ENCODE results near the gene FAM187B.
"Not testable (repeated sequence)": the region's sequence is repeated elsewhere in the genome, so short reads cannot be mapped to it uniquely, and the experiment has no call there.

FAM187B gene

GRCh38 chr19:35236638-35237400 lies 8.3 kb upstream of the FAM187B start:
- DNase-seq (ENCODE audit: extremely low read depth in 1 of 2, low read depth in 1 of 2), result no peak

DNA sequence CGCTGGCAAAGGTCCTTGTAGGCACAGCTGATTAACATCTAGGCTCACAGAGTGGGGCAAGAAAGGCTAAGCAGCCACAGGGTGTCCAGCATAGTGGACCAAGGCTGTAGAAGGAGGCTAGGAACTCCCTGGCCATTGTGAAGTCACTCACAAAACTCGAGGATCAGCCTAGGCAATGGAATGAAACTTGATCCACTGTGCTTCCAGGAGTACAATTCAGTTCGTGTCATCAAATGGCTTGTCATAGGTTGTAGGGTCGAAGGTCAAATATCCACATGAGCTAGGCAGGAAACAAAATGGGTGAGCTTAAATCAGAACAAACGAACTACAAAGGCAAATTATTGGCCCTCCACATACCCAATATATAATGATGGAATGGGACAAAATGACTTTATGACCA lies 4.4 kb upstream of the FAM187B start:
- no peak for DNase-seq (ENCODE audit: extremely low read depth in 1 of 2, low read depth in 1 of 2)

DNA sequence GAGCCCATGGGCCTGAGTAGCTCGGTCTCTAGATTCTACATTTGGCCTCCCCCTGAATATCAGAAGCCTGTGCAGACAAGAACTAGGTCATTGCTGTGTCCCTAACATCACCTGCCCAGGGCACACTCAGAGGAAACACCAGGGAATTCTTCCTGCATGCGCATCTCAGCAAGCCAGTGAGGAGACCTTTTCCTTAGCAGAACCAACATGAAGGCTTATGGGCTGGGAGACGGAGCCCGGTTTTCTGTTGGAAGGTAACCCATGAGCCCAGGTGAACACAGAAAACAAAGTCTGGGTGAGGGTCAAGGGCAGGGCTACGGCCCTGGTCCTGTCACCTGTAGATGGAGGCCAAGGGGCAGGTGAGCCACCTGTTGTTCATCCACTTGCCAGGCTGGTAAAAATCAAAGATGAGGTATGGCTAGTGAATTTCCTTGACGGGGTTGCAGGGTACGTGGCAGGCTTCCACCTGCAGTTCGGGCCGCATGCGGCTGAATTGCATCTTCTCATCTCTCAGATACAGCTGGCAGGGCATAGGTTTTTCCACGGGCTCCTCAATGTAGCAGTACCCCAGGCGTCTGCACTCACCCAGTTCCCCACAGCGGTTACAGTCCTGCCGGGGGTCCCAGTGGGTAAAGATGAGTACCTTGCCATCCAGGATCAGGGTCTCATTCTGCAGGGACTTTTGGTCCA lies 3.6 kb upstream of the FAM187B start:
- DNase-seq (ENCODE audit: extremely low read depth in 1 of 2, low read depth in 1 of 2), result no peak

- DNase-seq (ENCODE audit: extremely low read depth in 1 of 2, low read depth in 1 of 2), result no peak
Measured at GRCh38 chr19:35229601-35230000, 1.1 kb upstream of the FAM187B start.

GRCh38 chr19:35226748-35227147 lies 1.8 kb downstream of the FAM187B start:
- no peak for DNase-seq (ENCODE audit: extremely low read depth in 1 of 2, low read depth in 1 of 2)

DNA sequence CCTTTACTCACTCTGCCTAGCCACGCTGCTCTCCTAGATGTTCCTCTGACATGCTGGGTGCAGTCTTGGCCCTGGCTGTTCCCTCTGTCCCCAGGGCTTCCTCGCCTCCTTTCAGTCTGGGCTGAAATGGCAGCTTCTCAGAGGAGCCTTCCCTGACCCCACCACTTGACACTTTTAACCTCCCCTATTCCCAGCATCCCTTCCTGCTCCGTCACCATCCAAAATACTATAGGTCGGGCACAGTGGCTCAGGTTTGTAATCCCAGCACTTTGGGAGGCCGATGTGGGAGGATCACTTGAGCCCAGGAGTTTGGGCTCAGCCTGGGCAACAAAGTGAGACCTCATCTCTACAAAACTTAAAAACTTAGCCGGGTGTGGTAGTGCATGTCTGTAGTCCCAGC lies 2.6 kb downstream of the FAM187B start:
- DNase-seq (ENCODE audit: extremely low read depth in 1 of 2, low read depth in 1 of 2), result no peak

DNA sequence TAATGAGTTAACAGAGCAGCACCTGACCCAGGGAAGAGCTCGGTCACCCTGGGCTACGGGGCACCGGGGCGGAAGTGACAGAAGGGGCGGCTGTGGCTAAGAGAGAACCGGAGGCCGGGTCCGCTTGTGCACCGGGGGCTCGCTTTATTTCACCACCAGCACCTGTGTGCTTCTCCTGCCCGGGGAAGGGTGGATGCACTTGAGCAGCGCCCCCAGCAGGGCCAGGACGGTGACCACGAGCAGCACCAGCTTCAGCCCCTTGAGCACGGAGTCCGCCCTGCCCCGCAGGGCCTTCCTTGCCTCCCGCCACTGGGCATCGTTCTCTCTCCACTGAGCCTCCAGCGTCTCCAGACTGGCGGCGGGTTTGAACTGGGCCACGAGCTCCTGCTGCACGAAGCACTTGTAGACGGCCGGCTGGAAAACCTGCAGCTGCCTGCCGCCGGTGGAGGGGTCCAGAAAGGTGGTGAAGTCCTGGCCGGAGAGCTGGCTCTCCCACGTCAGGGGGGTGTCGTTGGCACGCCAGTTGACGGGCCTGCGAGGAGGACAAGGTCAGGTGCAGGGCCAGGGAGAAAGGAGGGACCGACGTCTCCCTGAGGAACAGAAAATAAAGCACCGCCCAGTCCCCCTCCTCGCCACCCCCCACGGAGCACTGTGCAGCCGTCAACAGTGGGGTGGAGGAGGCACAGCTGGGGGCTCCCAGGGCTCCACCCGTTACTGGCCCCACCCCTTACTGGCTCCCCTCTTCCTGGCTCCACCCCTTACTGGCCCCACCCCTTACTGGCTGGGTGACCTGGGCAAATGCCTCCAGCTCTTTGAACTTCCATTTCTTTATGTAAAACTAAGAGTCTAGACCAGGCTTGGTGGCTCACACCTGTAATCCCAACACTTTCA lies 3.6 kb downstream of the FAM187B start:
- DNase-seq (ENCODE audit: extremely low read depth in 1 of 2, low read depth in 1 of 2), result no peak

DNA sequence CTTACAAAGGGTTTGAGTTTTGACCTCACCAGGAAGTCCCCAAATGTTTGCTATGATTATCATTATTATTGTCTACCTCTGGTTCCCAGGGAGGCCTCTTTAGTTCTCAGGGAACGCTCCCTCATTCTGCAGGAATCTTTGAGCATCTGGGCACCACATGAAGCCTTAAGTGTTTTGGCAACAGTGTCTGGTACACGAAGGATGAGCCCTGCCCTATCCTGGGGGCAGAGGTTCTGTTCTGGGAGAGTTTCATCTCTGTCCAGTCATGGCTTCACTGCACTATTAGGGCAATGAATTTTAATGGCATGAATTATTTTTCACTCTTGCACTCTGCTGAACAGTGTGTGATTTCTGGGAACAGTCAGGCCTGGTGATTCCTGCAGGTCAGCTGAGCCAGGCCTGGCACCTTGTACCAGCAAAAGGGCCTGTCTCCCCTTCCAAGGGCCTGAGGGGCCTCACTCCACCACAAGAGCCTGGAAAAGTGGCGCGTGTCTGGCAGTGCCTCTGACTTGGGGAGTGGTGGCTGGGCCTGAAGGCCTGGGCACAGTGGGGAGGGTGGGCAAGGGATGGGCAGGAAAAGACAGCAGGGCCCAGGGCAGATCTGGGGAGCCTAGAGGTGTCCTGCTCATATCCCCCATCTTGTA lies 4.6 kb downstream of the FAM187B start:
- DNase-seq (ENCODE audit: extremely low read depth in 1 of 2, low read depth in 1 of 2), result no peak

- DNase-seq (ENCODE audit: extremely low read depth in 1 of 2, low read depth in 1 of 2), result no peak
Measured at GRCh38 chr19:35223084-35223790, 5.3 kb downstream of the FAM187B start.

GRCh38 chr19:35222373-35223015 lies 6.0 kb downstream of the FAM187B start:
- no peak for DNase-seq (ENCODE audit: extremely low read depth in 1 of 2, low read depth in 1 of 2)

DNA sequence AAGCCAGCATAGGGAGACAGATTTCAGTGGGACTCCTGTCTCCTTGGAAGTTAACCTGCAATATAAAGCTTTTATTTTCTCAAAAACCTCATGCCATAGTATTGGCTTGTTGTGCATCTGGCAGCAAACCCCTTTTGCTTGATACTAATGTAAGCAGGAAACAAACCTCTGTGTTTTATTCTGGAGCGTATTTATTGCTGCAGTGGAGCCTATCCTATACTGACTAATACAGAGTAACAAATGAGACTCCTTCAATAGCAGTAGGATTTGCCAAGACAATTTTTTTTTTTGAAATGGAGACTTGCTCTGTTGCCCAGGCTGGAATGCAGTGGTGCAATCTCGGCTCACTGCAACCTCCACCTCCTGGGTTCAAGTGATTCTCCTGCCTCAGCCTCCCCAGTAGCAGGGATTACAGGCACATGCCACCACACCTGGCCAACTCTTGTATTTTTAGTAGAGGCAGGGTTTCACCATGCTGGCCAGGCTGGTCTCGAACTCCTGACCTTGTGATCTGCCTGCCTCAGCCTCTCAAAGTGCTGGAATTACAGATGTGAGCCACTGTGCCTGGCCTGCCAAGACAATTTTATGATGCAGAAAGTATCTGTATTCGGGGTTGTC lies 7.5 kb downstream of the FAM187B start:
- not testable (repeated sequence) for DNase-seq (ENCODE audit: extremely low read depth in 1 of 2, low read depth in 1 of 2)

- DNase-seq (ENCODE audit: extremely low read depth in 1 of 2, low read depth in 1 of 2), result no peak
Measured at GRCh38 chr19:35220315-35220921, 8.1 kb downstream of the FAM187B start.

DNA sequence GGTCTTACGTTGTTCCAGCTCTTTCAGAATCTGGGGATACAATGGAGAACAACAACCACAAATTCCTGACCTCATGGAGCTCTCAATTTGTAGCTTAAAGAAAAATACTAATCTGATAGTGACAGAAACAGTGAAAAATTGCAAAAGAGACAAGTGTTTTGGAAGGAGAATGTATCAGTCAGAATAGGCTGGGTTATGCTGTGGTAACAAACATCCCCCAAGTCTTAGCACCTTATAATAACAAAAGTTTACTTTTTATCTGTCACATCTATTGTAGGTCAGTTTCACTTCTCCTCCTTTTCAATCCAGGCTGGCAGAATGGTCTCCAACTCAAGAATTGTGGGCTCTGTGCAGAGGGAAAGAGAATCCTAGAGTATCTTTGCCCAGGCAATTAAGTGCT lies 9.5 kb downstream of the FAM187B start:
- DNase-seq (ENCODE audit: extremely low read depth in 1 of 2, low read depth in 1 of 2), result no peak

DNA sequence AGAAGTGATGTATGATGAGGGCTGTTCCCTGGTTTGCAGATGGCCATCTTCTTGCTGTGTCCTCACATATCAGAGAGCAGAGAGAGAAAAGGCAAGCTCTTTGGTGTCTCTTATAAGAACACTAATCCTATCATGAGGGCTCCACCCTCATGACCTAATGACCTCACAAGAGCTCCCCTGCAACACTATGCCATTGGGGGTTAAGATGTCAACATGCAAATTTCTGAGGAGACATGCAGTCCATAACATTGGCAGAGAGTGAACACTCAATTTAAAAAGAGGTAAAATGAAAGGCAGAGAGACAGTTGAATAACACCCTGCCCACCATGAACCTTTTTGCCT lies 10.9 kb downstream of the FAM187B start:
- DNase-seq (ENCODE audit: extremely low read depth in 1 of 2, low read depth in 1 of 2), result no peak

- no peak for DNase-seq (ENCODE audit: extremely low read depth in 1 of 2, low read depth in 1 of 2)
Measured at GRCh38 chr19:35216833-35217648, 11.5 kb downstream of the FAM187B start.

GRCh38 chr19:35216016-35216832 lies 12.3 kb downstream of the FAM187B start:
- DNase-seq (ENCODE audit: extremely low read depth in 1 of 2, low read depth in 1 of 2), result no peak

DNA sequence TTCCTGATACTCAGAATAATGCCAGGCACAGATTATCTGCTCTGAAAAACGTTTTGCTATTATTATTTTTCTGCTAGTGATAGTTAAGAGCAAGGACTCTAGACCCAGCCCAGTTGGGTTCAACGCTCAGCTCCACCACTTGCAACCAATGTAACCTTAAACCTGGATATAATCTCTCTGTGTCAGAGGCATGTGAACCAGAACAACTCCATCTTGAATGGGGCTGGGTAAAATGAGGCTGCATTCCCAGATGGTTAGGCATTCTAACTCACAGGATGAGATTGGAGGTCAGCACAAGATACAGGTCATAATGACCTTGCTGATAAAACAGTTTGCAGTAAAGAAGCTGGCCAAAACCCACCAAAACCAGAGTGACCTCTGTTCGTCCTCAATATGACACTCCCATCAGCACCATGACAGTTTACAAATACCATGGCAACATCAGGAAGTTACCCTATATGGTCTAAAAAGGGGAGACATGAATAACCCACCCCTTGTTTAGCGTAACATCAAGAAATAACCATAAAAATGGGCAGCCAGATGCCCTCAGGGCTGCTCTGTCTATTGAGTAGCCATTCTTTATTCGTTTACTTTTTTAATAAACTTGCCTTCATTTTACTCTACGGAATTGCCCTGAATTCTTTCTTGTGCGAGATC lies 13.6 kb downstream of the FAM187B start:
- no peak for DNase-seq (ENCODE audit: extremely low read depth in 1 of 2, low read depth in 1 of 2)

Data from stimulated activated CD8-positive, alpha-beta memory T cell treated with anti-CD3 and anti-CD28 coated beads, Interleukin-7, amount 100 ng/mL, for 48 hours (primary cell).